Fibroblast of skin of right quadriceps (primary cell): ENCODE results near the gene ISG20L2.

ENCODE experiments used
- DNase-seq: peaks from one replicate; pipeline ENCODE4 v3.0.0-alpha.2; 2013

The ISG20L2 gene

DNA sequence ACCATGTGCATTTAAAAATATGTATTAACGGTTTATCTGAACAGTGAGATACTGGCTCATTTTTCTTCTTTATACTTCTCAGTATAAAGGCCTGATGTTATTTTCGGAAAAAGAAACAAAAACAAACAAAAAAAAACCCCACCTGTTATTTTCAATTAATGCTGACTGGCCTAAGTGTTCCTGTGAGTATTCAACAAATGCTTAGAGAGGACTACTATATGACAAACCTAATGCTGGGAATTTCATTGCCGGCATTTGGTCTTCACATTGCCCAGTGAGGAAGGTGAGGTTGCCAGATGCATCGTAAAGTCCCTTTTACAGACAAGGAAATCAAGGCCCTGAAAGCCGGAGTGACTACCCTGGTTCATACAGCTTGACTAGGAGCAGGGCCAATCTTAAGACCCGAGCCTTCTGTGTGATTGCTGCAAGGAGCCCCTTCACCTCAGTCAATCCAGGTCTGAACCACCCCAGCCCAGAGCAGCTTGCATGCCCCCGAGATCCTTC, 11.7 kb upstream of the ISG20L2 start:
- DNase-seq = no peak

GRCh38 chr1:156738916-156739315, 10.3 kb upstream of the ISG20L2 start:
- DNase-seq = no peak

GRCh38 chr1:156738407-156738806, 9.8 kb upstream of the ISG20L2 start:
- no peak for DNase-seq

GRCh38 chr1:156733989-156734584, 5.5 kb upstream of the ISG20L2 start:
- DNase-seq = no peak

DNA sequence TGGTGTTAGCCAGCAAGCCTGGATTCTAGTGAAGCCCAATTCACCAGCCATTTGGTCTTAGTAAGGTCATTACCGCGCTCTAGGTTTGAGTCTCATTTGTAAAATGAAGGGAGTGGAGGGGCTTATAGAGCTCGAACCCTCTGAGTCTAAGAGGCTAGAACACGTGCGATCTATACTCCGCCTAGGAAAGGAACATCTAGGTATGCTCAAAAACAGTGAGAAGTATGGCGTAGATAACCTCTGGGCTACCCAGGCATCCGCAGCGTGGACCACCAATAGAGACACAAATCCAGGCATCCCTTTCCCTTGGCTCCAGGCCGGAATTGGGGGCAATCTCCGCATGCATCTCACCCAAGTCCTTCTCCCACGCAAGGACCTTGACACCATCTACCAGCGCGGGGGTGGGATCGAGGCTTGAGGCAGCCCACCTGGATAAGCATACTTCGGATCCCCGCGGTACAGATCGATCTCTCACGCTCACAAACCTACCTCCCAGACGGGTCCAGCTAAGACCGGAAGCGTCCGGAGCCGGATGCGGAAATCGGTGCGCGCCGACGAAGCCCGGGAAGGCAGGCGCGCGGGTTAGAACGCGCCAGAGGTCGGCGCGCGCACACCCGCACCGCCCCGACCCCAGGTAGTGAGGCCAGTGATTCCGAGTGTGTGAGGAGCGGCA, 504 bp downstream of the ISG20L2 start, which contains the start of gene METTL25B:
TSS of gene METTL25B (plus strand) at position 544 of the 673 bp plus-strand sequence. CDS start 636 bp downstream, outside the sequence.
- peak; percentile 76 for DNase-seq

DNA sequence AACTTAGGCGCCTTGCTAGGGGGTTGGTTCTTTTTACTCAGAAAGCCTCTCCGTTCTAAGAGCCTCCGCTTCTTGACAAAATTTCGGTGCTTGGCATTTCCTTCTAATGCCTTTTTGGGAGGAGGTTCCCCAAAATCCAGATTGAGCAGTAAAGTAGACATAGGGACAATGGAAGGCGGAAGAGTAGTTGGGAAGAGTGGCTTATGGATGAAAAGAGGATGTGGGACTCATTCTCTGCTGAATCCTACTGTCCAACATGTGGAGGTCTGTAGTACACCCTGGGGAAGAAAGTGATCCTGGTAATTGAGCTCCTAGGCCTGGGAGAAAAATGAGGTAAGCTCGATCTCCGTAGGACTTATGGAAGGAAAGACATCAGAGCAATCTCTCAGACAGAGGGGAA, 1.1 kb downstream of the ISG20L2 start:
- no peak for DNase-seq

GRCh38 chr1:156726549-156727226, 1.9 kb downstream of the ISG20L2 start:
- DNase-seq = peak; percentile 64

GRCh38 chr1:156725683-156726280, 2.8 kb downstream of the ISG20L2 start:
- DNase-seq = peak; percentile 77

DNA sequence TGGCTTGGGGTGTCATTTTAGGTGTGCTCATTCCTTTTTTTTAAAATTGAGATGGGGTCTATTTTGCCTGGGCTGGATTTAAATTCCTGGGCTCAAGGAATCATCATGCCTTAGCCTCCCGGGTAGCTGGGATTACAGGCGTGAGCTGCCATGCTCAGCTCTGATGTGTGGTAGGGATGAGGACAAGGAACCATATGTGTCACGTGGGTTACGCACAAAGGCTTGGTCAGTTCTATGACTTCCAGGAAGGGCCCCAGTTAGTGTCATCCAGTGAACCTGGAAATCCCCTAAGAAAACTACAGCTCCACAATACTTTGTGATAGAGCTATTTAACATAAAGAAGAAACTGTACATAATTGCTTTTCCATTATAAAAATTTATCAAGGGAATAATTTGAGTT, 7.0 kb downstream of the ISG20L2 start:
- DNase-seq = no peak

DNA sequence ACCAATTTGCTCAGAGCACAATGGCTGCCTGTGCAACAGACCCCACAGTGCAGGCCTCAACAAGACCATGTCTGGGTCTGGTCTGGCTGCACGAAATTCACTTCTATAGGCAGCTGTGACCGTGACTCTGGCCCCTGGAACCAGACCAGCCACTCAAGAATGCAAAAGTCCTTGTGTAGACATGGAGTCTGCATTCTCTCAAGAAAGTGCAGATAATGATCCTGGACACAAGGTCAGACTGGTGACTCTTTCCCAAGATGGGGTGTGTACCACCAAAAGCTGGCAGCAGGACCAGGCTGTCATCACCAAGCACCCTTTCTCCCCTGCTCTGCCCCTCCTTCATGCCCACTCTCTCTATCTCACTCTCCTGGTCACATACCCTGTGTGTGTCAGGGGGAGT, 7.4 kb downstream of the ISG20L2 start:
- DNase-seq = no peak

GRCh38 chr1:156717351-156717750, 11.2 kb downstream of the ISG20L2 start:
- DNase-seq = no peak

DNA sequence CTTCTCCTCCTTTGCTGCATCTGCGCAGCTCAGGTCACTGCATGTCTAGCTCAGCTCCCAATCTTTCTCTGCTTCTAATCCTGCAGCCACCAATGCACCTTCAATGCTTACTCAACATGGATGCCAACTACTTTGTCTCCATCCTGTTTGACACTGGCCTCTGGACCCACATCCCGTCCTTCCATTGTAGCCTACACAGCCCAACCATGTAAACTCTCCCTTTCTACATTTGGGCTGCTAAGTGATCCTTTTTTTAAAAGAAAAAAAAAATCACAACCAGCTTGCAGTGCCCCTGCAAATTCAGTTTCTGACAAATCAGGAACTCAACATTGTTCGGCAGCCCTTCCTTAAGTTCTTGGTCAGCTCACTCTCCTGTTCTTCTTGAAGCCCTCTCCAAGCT, 13.7 kb downstream of the ISG20L2 start:
- no peak for DNase-seq

GRCh38 chr1:156712626-156713025, 15.9 kb downstream of the ISG20L2 start:
- no peak for DNase-seq

DNA sequence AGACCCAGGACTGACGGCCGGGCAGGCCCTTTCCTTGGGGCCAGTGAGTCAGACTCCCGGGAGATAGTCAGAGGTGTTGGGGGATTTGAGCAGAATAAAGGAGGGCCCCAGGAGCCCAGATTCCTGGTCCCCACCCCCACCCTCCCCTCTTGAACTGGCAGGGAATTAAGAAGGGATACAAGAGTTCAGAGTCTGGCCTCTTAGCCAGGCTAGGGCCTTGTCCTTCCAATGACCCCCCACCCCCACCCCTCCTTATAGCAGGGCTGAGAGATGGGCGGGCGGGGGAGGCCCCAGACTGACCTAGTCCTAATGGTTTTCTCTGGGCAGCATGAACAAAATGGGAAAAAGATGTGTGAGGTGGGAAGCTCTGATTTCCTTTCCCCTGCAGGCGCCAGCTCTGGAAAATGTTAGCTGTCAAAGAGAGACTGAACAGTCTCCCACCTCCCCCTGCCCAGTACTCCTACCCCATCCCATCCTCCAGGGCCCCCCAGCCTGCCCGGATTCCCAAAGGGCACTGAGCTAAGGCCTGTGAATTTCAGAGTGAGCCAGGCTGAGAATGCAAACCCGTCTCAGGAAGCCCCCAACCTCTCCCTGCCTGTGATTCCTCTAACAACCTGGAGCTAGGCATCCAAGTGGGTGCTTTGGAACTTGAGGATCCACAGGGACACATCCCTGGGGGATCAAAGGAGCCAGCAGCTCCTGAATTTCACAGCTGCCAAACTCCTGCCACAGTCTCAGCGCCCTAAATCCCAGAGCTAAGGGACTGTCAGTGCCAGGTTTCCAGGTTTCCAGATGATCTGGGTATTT, 17.4 kb downstream of the ISG20L2 start:
- DNase-seq = peak; percentile 52

GRCh38 chr1:156709757-156710489, 18.6 kb downstream of the ISG20L2 start:
- peak; percentile 48 for DNase-seq

GRCh38 chr1:156709031-156709430, 19.5 kb downstream of the ISG20L2 start:
- no peak for DNase-seq

GRCh38 chr1:156708218-156708661, 20.3 kb downstream of the ISG20L2 start:
- DNase-seq = peak; percentile 44

GRCh38 chr1:156707417-156708217, 20.9 kb downstream of the ISG20L2 start:
- peak; percentile 83 for DNase-seq

DNA sequence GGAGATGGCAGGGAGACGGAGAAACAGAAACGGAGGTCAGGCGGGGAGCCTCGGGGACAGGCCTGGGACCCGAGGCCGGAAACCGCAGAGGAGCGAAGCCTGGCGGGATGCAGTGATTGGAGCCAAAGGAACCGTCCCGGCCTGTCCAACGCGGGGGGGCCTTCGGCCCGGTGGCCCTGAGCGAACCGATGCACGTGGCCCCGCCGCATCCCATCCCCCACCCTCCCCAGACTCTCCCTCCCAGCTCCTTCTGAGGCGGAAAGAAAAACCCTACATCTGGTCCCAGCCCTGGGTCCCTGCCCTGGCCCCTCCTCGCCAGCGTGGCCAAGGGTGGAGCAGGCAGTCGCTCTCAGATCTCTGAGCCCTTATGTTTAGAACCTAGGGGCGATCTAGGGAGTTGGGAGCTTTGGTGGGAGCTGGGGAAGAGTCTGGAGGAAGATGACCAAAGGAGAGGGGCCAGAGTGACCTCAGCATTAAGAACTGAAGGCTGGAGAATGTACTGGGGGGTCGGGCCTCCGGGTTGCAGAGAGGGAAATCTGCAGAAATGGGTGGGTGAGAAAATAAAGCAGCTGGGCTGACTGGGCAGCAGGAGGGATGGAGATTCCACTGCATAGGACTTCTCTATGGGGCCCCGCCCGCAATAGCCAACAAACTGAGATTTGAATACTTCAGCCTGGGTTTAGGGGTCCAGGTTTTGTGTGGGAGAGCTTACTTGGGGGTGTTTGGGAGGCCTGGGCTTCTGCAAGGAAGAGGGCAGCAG, 21.7 kb downstream of the ISG20L2 start:
- peak; percentile 78 for DNase-seq
